Fibroblast of skin of scalp (primary cell): Measurements from ENCODE around the gene BTBD19. TPM values are rescaled to one million over a fixed set of nuclear protein-coding genes. Genes with fewer than 3 reads are reported as not detected.
A peak's percentile ranks its signal among the peaks of the same experiment; 100 is the strongest.
"Not testable (repeated sequence)": the region's sequence is repeated elsewhere in the genome, so short reads cannot be mapped to it uniquely, and the experiment has no call there.

ENCODE experiments used
- DNase-seq: peaks from one replicate; pipeline ENCODE4 v3.0.0-alpha.2; 2013
- polyA plus RNA-seq, 2 experiments: library from polyadenylated mRNA; unstranded; fragments of 120-200 nt; gene quantifications; one replicate each; pipeline ENCODE4 v1.2.1, GENCODE V29; 2013; ENCODE audit not compliant: insufficient read length in 2 of 2

The BTBD19 gene
- 14.5 TPM for polyA plus RNA-seq (2013, experiment 1 of 2; ENCODE audit: insufficient read length)
- polyA plus RNA-seq (2013, experiment 2 of 2; ENCODE audit: insufficient read length), result 11.6 TPM

- peak; percentile 94 for DNase-seq
These were observed at the start of gene BTBD19 for GRCh38 chr1:44808063-44808937. Gene BTBD19 (plus strand): TSS chr1:44808523. CDS start chr1:44808821, 298 bp downstream.

- DNase-seq, result no peak
These were observed 49.2 kb upstream of the BTBD19 start for GRCh38 chr1:44759077-44759476.

GRCh38 chr1:44760876-44761275 is 47.4 kb upstream of the BTBD19 start:
- DNase-seq, result no peak

DNA sequence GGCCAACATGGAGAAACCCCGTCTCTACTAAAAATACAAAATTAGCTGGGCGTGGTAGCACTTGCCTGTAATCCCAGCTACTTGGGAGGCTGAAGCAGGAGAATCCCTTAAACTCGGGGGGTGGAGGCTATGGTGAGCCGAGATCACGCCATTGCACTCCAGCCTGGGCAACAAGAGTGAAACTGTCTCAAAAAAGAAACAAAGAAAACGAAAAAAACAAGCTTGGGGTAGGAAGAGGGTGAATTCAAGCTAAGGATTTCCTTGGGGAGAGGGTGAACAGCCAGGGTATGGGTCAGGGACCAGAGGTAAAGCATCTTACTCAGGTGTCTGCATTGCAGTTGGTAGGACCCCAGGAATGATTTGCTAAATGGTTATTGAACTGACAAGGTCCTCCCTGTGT is 41.9 kb upstream of the BTBD19 start:
- not testable (repeated sequence) for DNase-seq

- peak; percentile 95 for DNase-seq
These were observed 33.0 kb upstream of the BTBD19 start, which contains the start of gene RPS8 for GRCh38 chr1:44775078-44775929. Gene RPS8 (plus strand): TSS chr1:44775540. CDS start chr1:44775597, 57 bp downstream.

- DNase-seq, result no peak
These were observed 32.2 kb upstream of the BTBD19 start for GRCh38 chr1:44775930-44776729.

- DNase-seq, result no peak
These were observed 31.6 kb upstream of the BTBD19 start for GRCh38 chr1:44776730-44777068.

- DNase-seq, result no peak
These were observed 30.8 kb upstream of the BTBD19 start for GRCh38 chr1:44777547-44777946.

GRCh38 chr1:44777969-44778635 is 30.2 kb upstream of the BTBD19 start:
- no peak for DNase-seq

DNA sequence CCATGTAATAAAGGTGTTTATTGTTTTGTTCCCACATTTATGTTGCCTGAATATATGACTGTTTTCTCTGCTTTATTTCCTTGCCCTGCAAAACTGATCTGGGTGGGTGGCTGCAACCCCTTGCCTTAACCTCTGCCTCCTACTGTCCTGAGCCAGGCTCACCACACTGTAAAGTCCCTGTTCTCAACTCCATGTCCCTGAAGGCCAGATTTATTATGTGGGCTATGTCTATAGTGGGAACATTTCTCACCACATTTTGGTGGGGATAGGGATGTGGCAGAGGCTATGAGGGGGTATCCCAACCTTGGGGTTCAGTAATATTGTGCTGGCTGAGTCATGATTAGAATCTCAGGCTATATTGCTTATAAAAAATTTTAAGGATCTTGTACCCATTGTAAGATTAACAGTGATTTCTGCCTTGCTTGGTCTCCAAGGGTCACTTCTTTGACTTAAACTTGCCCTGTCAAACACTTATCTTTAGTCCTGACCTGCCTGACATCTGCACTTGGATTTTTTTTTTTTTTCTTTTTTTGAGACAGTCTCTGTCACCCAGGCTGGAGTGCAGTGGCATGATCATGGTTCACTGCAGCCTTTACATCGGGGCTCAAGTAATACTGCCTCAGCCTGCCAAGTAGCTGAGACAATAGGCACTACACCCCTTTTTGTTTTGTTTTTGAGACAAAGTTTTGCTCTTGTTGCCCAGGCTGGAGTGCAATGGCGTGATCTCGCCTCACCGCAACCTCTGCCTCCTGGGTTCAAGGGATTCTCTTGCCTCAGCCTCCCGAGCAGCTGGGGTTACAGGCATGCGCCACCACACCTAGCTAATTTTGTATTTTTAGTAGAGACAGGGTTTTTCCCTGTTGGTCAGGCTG is 29.4 kb upstream of the BTBD19 start:
- no peak for DNase-seq

DNA sequence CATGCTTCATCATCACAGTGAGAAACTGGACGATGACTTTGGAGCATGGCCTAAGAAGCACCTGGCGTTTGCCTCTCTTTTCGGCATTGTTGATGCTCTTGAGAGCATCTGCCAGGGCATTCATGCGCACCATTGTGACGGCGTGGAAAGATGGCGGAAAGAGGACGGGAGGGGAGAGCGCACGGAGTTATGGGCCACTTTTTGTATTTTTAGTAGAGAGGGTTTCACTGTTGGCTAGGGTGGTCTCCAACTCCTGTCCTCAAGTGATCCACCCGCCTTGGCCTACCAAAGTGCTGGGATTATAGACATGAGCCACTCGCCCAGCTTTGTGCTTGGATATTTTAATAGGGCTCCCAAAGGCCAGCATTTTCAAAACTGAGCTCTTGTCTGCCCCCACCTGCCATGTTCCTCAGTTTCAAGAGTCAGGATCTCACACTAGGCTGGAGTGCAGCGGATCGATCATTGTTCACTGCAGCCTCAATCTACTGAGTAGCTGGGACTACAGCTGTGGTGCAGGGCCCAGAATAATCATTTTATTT is 27.7 kb upstream of the BTBD19 start:
- no peak for DNase-seq

- DNase-seq, result no peak
These were observed 24.6 kb upstream of the BTBD19 start for GRCh38 chr1:44783697-44784093.

DNA sequence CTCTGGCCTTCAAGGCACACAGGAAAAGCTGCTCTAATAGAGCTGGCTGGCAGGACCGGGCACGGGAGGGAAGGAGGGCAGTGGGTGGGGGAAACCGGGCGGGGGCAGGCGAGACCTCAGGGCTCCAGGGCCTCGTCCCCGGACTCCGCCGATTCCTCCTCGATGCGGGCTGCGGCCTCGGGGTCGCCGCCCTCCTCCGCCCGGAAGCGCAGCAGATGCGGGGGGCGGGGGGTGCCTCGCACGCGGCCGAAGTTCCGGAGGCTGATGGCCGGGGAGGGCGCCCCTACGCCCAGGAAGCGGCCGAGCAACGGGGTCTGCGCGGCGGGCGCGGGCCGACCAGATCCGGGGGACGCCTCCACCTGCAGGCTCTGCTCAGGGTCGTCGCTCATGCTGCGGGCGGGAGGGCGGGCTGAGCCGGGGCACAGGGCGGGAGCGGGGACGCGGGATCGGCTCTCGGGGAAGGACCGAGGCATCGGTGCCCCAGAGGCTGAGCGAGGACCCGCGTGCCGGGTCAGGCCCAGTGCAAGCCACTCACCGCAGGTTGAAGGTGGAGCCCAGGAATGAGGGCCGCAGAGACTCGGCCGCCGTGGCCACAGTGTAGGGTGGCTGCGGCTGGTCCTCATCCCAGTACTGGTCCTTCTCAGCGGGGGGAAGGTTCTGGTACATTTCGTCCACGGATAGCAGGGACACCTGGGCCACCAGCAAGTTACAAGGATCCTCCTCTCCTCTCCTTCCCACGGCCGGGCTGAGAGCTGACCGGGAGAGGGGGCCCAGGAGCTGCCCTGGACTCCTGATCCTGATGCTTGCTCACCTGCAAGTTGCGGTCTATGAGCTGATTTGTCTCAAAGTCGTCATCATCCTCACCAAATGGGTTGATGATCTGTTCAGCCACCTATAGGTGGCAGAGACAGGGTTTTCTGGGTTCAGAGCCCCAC is 24.0 kb upstream of the BTBD19 start:
- DNase-seq, result no peak

DNA sequence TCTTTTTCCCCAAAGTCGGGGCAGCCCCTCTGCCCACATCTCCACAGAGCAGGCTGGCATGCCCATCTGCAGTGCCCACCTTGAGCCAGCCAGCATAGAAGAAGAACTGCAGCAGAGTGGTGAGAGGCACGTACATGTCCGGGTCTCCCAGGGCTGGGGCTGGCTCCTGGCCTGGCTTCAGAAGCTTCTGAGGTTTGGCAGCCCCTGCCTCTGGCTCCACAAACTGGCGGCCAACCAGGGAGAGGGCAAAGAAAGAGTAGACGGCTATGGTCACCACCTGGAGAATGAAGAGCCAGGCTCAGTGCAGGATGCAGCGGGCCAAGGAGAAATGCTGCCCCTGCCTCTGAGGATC is 23.3 kb upstream of the BTBD19 start:
- DNase-seq, result no peak

DNA sequence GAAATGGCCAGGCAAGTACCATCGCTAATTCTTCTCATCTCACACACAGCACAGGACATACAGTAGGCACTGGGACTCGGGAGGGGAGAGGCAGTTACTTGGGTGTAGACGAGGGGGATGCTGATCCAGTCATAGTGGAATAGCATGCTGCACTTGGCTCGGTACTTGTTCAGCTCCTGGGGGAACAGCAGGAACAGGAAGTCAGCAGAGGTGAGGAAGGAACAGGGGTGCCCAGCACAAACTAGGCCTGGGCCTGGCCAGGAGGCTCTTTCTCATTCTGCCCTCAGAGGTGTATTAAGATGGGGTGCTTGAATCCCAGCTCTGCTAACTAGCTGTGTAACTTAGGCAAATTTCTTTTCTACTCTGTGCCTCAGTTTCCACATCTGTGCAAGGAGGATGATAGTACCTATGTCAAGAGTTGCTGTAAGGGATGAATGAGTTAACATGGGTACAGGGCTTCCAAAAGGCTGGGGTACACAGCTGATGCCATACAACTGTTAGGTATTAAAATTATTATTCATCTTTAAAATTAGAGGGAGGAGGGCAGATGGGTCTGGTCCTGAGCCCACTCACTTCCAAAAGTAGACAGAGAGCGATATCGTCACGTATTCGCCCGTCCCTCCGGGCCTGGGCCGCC is 22.7 kb upstream of the BTBD19 start:
- DNase-seq, result no peak

- DNase-seq, result peak; percentile 52
These were observed 22.0 kb upstream of the BTBD19 start for GRCh38 chr1:44786138-44786840.

- DNase-seq, result no peak
These were observed 21.4 kb upstream of the BTBD19 start for GRCh38 chr1:44786841-44787426.

DNA sequence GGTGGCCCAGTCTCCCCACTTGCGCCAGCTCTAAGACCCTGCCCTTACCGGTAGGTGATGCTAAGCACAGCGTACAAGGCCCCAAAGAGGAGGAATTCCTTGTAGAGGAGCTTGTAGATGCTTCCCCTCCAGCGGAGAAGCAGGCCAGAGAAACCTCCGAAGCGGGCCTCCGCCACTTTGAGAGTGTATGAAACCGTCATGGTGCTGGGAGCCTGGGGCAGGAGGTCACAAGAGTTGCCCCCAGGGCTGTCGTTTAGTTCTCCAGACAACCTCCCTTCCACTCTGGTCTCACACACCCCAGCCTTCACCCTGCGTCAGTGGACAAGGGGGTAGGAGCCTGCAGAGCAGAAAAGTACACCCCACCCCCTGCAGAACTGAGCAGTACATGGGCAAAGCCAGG is 20.8 kb upstream of the BTBD19 start:
- DNase-seq, result no peak
